Endothelial cell of umbilical vein (primary cell): ENCODE data around the gene MLPH. TPM values are rescaled to one million over a fixed set of nuclear protein-coding genes. Genes with fewer than 3 reads are reported as not detected.

Source experiments
- BruUV-seq: library from RNA; stranded (reverse); fragments of 400-500 nt; replicated peaks from 2 replicates; lab custom pipeline; 2021; lab: Mats Ljungman, UMichigan
- CTCF ChIA-PET: fragments of 300-600, 350-600 bp; sonication (Branson Sonifier 250); formaldehyde crosslinking; loops from one replicate; lab custom pipeline; 2021; ENCODE audit warnings: antibody characterized with exemption, inconsistent platforms; lab: Charles Lee
- POLR2A ChIA-PET: fragments of 300-600, 350-600 bp; sonication (Branson Sonifier 250); formaldehyde crosslinking; loops from one replicate; lab custom pipeline; 2021; ENCODE audit warnings: antibody characterized with exemption, inconsistent platforms; lab: Charles Lee
- DNase-seq: peaks from one replicate; pipeline ENCODE4 v3.0.0-alpha.2; 2011; ENCODE audit warnings: low read depth, low spot score
- FAIRE-seq: peaks from 2 replicates; lab custom pipeline; 2011; peaks lifted over from hg19 to GRCh38; lab: Jason Lieb, UNC
- H2AFZ ChIP-seq: 2 replicates; pipeline ENCODE4 v1.6.0; 2012; ENCODE audit warnings: low read depth, low read length, control low read depth, inconsistent platforms
- H3K27ac ChIP-seq: 2 replicates; pipeline ENCODE4 v1.5.1; 2011; ENCODE audit warnings: low read depth, mild to moderate bottlenecking, control low read depth, low read length, moderate library complexity; ENCODE audit not compliant: insufficient read depth
- H3K27me3 ChIP-seq, 2 experiments: 2 replicates each; pipeline versions ENCODE4 v1.6.0 to v1.6.1; 2011; ENCODE audit warnings: low read length in 2 of 2, mixed read lengths in 1 of 2; ENCODE audit not compliant: control insufficient read depth in 2 of 2, insufficient read depth in 2 of 2
- H3K36me3 ChIP-seq, 2 experiments: 2 replicates in 1 of 2; 3 replicates in 1 of 2; pipeline ENCODE4 v1.5.1; 2011; ENCODE audit warnings: low read length in 2 of 2, mild to moderate bottlenecking in 1 of 2, moderate library complexity in 1 of 2; ENCODE audit not compliant: control insufficient read depth in 2 of 2, insufficient read depth in 2 of 2; ENCODE audit errors: extremely low read depth in 1 of 2
- H3K4me1 ChIP-seq: 3 replicates; pipeline ENCODE4 v1.5.1; 2011; ENCODE audit warnings: mild to moderate bottlenecking, low read length; ENCODE audit not compliant: control insufficient read depth, insufficient read depth; ENCODE audit errors: extremely low read depth
- H3K4me2 ChIP-seq: 2 replicates; pipeline ENCODE4 v1.6.1; 2011; ENCODE audit warnings: low read length, control low read depth, mixed read lengths; ENCODE audit not compliant: insufficient read depth
- H3K4me3 ChIP-seq, 3 experiments: fragments of 200-600 bp in 1 of 3; sonication (generic), shearing (Covaris generic) in 1 of 3; replicated peaks in 1 of 3; 2 replicates each; pipeline ENCODE4 v1.5.1; 2011 to 2016; ENCODE audit warnings: control low read depth in 3 of 3, low read length in 3 of 3, mild to moderate bottlenecking in 2 of 3, inconsistent platforms in 1 of 3, low read depth in 1 of 3, moderate library complexity in 1 of 3; ENCODE audit not compliant: insufficient read depth in 1 of 3
- H3K79me2 ChIP-seq: 2 replicates; pipeline ENCODE4 v1.6.0; 2012; ENCODE audit warnings: low read length, inconsistent platforms; ENCODE audit not compliant: control insufficient read depth, insufficient read depth
- H3K9ac ChIP-seq: replicated peaks from 2 replicates; pipeline ENCODE3; 2011; ENCODE audit warnings: low read length, control low read depth; ENCODE audit not compliant: insufficient read depth; ENCODE audit errors: extremely low read depth
- H3K9me1 ChIP-seq: replicated peaks from 3 replicates; pipeline ENCODE4 v1.6.0; 2011; ENCODE audit warnings: mild to moderate bottlenecking, low read length; ENCODE audit not compliant: control insufficient read depth, insufficient read depth; ENCODE audit errors: extremely low read depth
- H3K9me3 ChIP-seq: replicated peaks from 2 replicates; pipeline ENCODE4 v1.5.1; 2012; ENCODE audit warnings: low read length, inconsistent platforms; ENCODE audit not compliant: control insufficient read depth, insufficient read depth
- H4K20me1 ChIP-seq: replicated peaks from 2 replicates; pipeline ENCODE3; 2011; ENCODE audit warnings: mild to moderate bottlenecking, low read length; ENCODE audit not compliant: control insufficient read depth, insufficient read depth; ENCODE audit errors: extremely low read depth
- CTCF ChIP-seq, 2 donors: IDR thresholded peaks; 1 replicate in 1 of 2; 2 replicates in 1 of 2; pipeline ENCODE4 v1.5.1; 2011; ENCODE audit warnings: low read length in 2 of 2, mild to moderate bottlenecking in 2 of 2, moderate library complexity in 2 of 2, control low read depth in 1 of 2, inconsistent platforms in 1 of 2, low read depth in 1 of 2; ENCODE audit not compliant: insufficient read depth in 1 of 2; ENCODE audit errors: extremely low read depth in 1 of 2
- FOS ChIP-seq: IDR thresholded peaks from 2 replicates; pipeline ENCODE4 v1.6.1; 2011; ENCODE audit warnings: mild to moderate bottlenecking, low read length, moderate library complexity, borderline replicate concordance; ENCODE audit not compliant: insufficient read depth
- GATA2 ChIP-seq: IDR thresholded peaks from 2 replicates; pipeline ENCODE4 v1.7.0; 2011; ENCODE audit warnings: low read depth, mild to moderate bottlenecking, moderate library complexity, mixed read lengths, low read length; ENCODE audit not compliant: insufficient read length, insufficient read depth
- JUN ChIP-seq: IDR thresholded peaks from 2 replicates; pipeline ENCODE4 v1.6.1; 2011; ENCODE audit warnings: borderline replicate concordance, low read depth; ENCODE audit not compliant: insufficient read length, insufficient read depth
- MAX ChIP-seq: IDR thresholded peaks from 2 replicates; pipeline ENCODE4 v1.6.1; 2011; ENCODE audit not compliant: insufficient read depth, insufficient read length
- MYC ChIP-seq: IDR thresholded peaks from one replicate; pipeline ENCODE4 v1.6.1; 2011; ENCODE audit warnings: mild to moderate bottlenecking, low read depth, low read length
- POLR2AphosphoS5 ChIP-seq: IDR thresholded peaks from 2 replicates; pipeline ENCODE4 v1.6.1; 2012; ENCODE audit warnings: low read depth, mild to moderate bottlenecking, control low read depth, low read length, moderate library complexity; ENCODE audit not compliant: insufficient read depth
- dilution Hi-C: fragments of 300-500 bp; cut with MboI; formaldehyde crosslinking; loops from one replicate; pipeline ENCODE4 v1.15.0; 2019; ENCODE audit warnings: low sequenced_read_pairs; ENCODE audit not compliant: extremely low pct_ligation_motif_present
- intact Hi-C: fragments of 100-400 bp; cut with micrococcal nuclease; formaldehyde crosslinking; loops from one replicate; pipeline ENCODE4 v1.10.0; 2022
- polyA plus RNA-seq, 4 experiments: library from polyadenylated mRNA; depleted of rRNA in 3 of 4; stranded (reverse) in 3 of 4; unstranded in 1 of 4; fragments of >200 nt; gene quantifications; 2 replicates each; pipeline versions ENCODE4 v1.2.1 to v1.2.3, GENCODE V29; 2011 to 2012; ENCODE audit warnings: missing spikeins in 1 of 4
- total RNA-seq: library from RNA; stranded (reverse); gene quantifications from 2 replicates; pipeline ENCODE4 v1.2.3, GENCODE V29; 2021

Gene MLPH
- total and polyA plus RNA-seq, 2 donors (not counting 3 experiments of a cell fraction or from before 2014, with no cell fraction given) = not detected

GRCh38 chr2:237601453-237602116 lies 114.5 kb downstream of the MLPH start:
- BruUV-seq = no TSS peak
- Histone ChIP-seq H3K27me3 (no peaks in the 10 kb centered on the region), H3K4me2 (no peak overlapping the region), H3K79me2 (no peaks in the 10 kb centered on the region), H3K4me1 (peaks cover 29% of the 10 kb centered on the region), H3K4me3 (no peak overlapping the region), H3K27ac (no peak overlapping the region), H3K36me3 (no peaks in the 10 kb centered on the region), H3K9ac (no peak overlapping the region), H3K9me3 (no peaks in the 10 kb centered on the region), H3K9me1 (no peaks in the 10 kb centered on the region), H2AFZ (no peak overlapping the region), H4K20me1 (no peaks in the 10 kb centered on the region)
- dilution Hi-C loops = no loop called here
- intact Hi-C loops = loop anchor here (2.0 kb wide), 1 partner anchor 91 kb away; no protein-coding TSS in a partner anchor
- DNase-seq (no peak), FAIRE-seq (peak; percentile 64)
- POLR2A ChIA-PET = no interaction called here
- TF ChIP-seq CTCF (IDR thresholded peaks at IDR 0.05; ENCODE audit: extremely low read depth in 1 of 2, insufficient read depth in 1 of 2, low read depth in 1 of 2, low read length in 2 of 2) = peak in 1 of 2 donors; percentile 25
- TF ChIP-seq POLR2AphosphoS5 = no peak
- no peak for TF ChIP-seq FOS
- TF ChIP-seq GATA2 = no peak
- TF ChIP-seq JUN = no peak
- TF ChIP-seq MAX = no peak
- TF ChIP-seq MYC = no peak
- CTCF ChIA-PET = interaction anchor here (1.4 to 6.7 kb wide), 6 partner anchors 15 to 143 kb away, joined by 6 to 61 read pairs (median 18); no protein-coding TSS in a partner anchor
